Neural progenitor cell (in vitro differentiated cells): ENCODE data around the gene SLC49A4. TPM values are rescaled to one million over a fixed set of nuclear protein-coding genes. Genes with fewer than 3 reads are reported as not detected.

Experiments
- DNase-seq: peaks from one replicate; pipeline ENCODE4 v3.0.0-alpha.2; 2016; ENCODE audit warnings: low spot score
- H2AFZ ChIP-seq: fragments of 200-600 bp; sonication (generic); replicated peaks from 2 replicates; pipeline ENCODE4 v1.6.1; 2016; ENCODE audit warnings: antibody characterized with exemption
- H3F3A ChIP-seq: fragments of 200-600 bp; sonication (generic); 2 replicates; pipeline ENCODE4 v1.6.1; 2016; ENCODE audit warnings: antibody characterized with exemption, low read depth
- H3K27ac ChIP-seq: fragments of 200-600 bp; sonication (generic); 2 replicates; pipeline ENCODE4 v1.5.1; 2016; ENCODE audit warnings: mild to moderate bottlenecking
- H3K27me3 ChIP-seq: fragments of 200-600 bp; sonication (generic); 2 replicates; pipeline ENCODE4 v1.6.1; 2016; ENCODE audit warnings: mild to moderate bottlenecking, moderate library complexity
- H3K36me3 ChIP-seq: fragments of 200-600 bp; sonication (generic); 2 replicates; pipeline ENCODE4 v1.5.1; 2016
- H3K4me1 ChIP-seq: fragments of 200-600 bp; sonication (generic); 2 replicates; pipeline ENCODE4 v1.6.1; 2016; ENCODE audit warnings: mixed run types
- H3K4me2 ChIP-seq: fragments of 200-600 bp; sonication (generic); 2 replicates; pipeline ENCODE4 v1.6.1; 2016
- H3K4me3 ChIP-seq: fragments of 200-600 bp; sonication (generic); 2 replicates; pipeline ENCODE4 v1.5.1; 2016
- H3K79me2 ChIP-seq: fragments of 200-600 bp; sonication (generic); 2 replicates; pipeline ENCODE4 v1.6.1; 2016; ENCODE audit warnings: low read depth
- H3K9ac ChIP-seq: fragments of 200-600 bp; sonication (generic); 2 replicates; pipeline ENCODE4 v1.6.1; 2016
- H3K9me3 ChIP-seq: fragments of 200-600 bp; sonication (generic); 2 replicates; pipeline ENCODE4 v1.5.1; 2016; ENCODE audit warnings: low read depth
- H4K20me1 ChIP-seq: fragments of 200-600 bp; sonication (generic); 2 replicates; pipeline ENCODE4 v1.6.1; 2016; ENCODE audit warnings: low read depth
- H3K27ac Mint-ChIP-seq: 3 replicates; pipeline ENCODE4 v1.8.0; 2021; ENCODE audit warnings: mixed read lengths
- H3K27me3 Mint-ChIP-seq: 2 replicates; pipeline ENCODE4 v1.8.0; 2022; ENCODE audit warnings: low read depth, mild to moderate bottlenecking, inconsistent platforms, moderate library complexity, mixed read lengths; ENCODE audit not compliant: insufficient read depth
- H3K36me3 Mint-ChIP-seq: 3 replicates; pipeline ENCODE4 v1.8.0; 2021; ENCODE audit warnings: mixed read lengths
- H3K4me1 Mint-ChIP-seq: 3 replicates; pipeline ENCODE4 v1.8.0; 2021; ENCODE audit warnings: mixed read lengths
- H3K4me3 Mint-ChIP-seq: 3 replicates; pipeline ENCODE4 v1.8.0; 2021; ENCODE audit warnings: mild to moderate bottlenecking, moderate library complexity, mixed read lengths
- H3K9me3 Mint-ChIP-seq: 3 replicates; pipeline ENCODE4 v1.8.0; 2020; ENCODE audit warnings: mixed read lengths
- EZH2 ChIP-seq: fragments of 200-600 bp; sonication (generic); IDR thresholded peaks from 2 replicates; pipeline ENCODE4 v1.6.1; 2017; ENCODE audit warnings: antibody characterized with exemption, mild to moderate bottlenecking, moderate library complexity
- EZH2phosphoT487 ChIP-seq: fragments of 200-600 bp; sonication (generic); IDR thresholded peaks from 2 replicates; pipeline ENCODE4 v1.6.1; 2017; ENCODE audit warnings: antibody characterized with exemption
- total RNA-seq: library from RNA; depleted of rRNA; stranded (reverse); fragments of >200 nt; gene quantifications from 2 replicates; pipeline ENCODE4 v1.2.3, GENCODE V29; 2015; ENCODE audit warnings: low replicate concordance
- TF ChIP-seq, protein P1 (sequence below): fragments of 200-600 bp; sonication (generic); IDR thresholded peaks from 2 replicates; pipeline ENCODE4 v1.5.1; 2017; ENCODE audit warnings: antibody characterized with exemption, mild to moderate bottlenecking

Gene SLC49A4
- total RNA-seq, 1 donor from 2014 or later: 21.6 TPM

DNA sequence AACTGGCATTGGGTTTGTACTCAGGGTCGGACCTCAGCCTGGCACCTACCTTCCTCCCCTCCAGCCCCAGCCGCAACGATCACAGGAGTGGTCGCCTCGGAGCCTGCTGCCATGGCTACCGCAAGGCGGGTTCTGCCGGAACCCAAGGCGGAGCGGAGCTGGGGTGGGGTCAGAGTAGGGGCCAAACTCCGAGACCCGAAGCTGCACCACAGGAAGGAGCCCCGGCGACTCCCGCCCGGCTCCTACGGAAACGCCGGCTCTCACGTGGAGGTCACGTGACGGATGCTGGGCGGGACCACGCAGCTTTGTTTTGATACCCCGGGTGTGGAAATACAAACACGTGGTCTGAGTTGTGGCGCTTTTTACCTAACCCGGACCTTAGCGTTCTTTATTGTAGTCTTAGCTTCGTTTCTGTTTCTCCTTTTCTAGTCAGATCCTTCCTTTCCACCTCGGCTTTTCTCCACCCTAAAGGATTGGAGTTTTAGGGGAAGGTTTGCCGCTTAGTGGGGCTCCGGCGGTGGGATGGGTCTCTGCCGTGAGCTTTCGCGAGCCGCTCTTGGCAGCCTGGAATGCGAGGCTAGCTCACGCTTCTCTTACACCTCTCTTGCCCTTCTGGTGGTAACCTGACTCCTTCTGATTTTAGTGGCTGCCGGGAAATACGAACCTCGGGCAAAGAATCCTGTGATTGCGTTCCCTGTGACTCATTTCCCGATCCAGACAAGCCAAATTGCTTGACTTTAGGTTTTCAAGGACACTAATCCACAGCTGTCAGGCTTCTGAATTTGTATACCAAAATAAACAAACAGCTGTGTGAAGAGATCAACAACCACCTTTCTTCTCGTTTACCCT, 1.1 kb upstream of the SLC49A4 start, which contains the start of gene HSPBAP1:
Gene HSPBAP1, minus strand, starts transcription at position 264 of the 849 bp plus-strand sequence. Its CDS starts 151 bp downstream, at position 113.
- H3K4me1 ChIP-seq: peaks cover 16% of the 10 kb centered on the region
- Mint-ChIP-seq H3K27me3 (no peaks in the 10 kb centered on the region), H3K4me3 (peak within 1 kb of the TSS; percentile 86), H3K9me3 (no peaks in the 10 kb centered on the region), H3K36me3 (peaks cover 7% of the 10 kb centered on the region), H3K27ac (peak within 1 kb of the TSS; percentile 78), H3K4me1 (peaks cover 29% of the 10 kb centered on the region)
- no peaks in the 10 kb centered on the region for H3K36me3 ChIP-seq
- peak within 1 kb of the TSS; percentile 85 for H3K4me2 ChIP-seq
- peak; percentile 94 for DNase-seq
- TF ChIP-seq EZH2phosphoT487: no peak
- TF ChIP-seq, protein P1, sequence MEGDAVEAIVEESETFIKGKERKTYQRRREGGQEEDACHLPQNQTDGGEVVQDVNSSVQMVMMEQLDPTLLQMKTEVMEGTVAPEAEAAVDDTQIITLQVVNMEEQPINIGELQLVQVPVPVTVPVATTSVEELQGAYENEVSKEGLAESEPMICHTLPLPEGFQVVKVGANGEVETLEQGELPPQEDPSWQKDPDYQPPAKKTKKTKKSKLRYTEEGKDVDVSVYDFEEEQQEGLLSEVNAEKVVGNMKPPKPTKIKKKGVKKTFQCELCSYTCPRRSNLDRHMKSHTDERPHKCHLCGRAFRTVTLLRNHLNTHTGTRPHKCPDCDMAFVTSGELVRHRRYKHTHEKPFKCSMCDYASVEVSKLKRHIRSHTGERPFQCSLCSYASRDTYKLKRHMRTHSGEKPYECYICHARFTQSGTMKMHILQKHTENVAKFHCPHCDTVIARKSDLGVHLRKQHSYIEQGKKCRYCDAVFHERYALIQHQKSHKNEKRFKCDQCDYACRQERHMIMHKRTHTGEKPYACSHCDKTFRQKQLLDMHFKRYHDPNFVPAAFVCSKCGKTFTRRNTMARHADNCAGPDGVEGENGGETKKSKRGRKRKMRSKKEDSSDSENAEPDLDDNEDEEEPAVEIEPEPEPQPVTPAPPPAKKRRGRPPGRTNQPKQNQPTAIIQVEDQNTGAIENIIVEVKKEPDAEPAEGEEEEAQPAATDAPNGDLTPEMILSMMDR: no peak
- no peak for TF ChIP-seq EZH2
- H3K4me3 ChIP-seq: peak within 1 kb of the TSS; percentile 74
- H3F3A ChIP-seq: peaks cover 27% of the 10 kb centered on the region
- no peaks in the 10 kb centered on the region for H3K9me3 ChIP-seq
- peak within 1 kb of the TSS; percentile 82 for H3K27ac ChIP-seq
- peaks cover 54% of the 10 kb centered on the region for H3K79me2 ChIP-seq
- H3K27me3 ChIP-seq: peaks cover 13% of the 10 kb centered on the region
- H4K20me1 ChIP-seq: no peaks in the 10 kb centered on the region
- no peak within 1 kb of the TSS for H3K9ac ChIP-seq
- H2AFZ ChIP-seq: peak within 1 kb of the TSS; percentile 97

DNA sequence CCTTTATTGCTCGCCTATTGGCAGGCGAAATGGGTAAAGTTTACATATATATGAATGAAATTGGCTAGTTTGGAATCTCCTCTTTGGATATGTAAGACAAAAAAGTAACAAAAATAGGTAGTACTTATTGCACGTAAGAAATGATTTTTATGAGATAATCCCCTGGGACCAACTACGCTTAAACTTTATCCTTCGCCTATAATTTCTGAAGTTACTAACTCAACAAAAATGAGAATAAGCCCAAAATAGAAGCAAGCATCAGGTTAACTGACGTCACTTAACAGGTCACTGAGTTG, 438 bp upstream of the SLC49A4 start:
- Mint-ChIP-seq H3K27me3 (no peaks in the 10 kb centered on the region), H3K36me3 (peaks cover 7% of the 10 kb centered on the region), H3K27ac (no peak overlapping the region), H3K4me3 (peak overlapping the region; percentile 86), H3K9me3 (no peaks in the 10 kb centered on the region), H3K4me1 (peaks cover 29% of the 10 kb centered on the region)
- no peak overlapping the region for H3K27ac ChIP-seq
- H4K20me1 ChIP-seq: no peaks in the 10 kb centered on the region
- peaks cover 54% of the 10 kb centered on the region for H3K79me2 ChIP-seq
- no peaks in the 10 kb centered on the region for H3K9me3 ChIP-seq
- DNase-seq: no peak
- peak overlapping the region; percentile 85 for H3K4me2 ChIP-seq
- TF ChIP-seq EZH2 (no peak), EZH2phosphoT487 (no peak)
- TF ChIP-seq, protein P1: no peak
- H3F3A ChIP-seq: peaks cover 27% of the 10 kb centered on the region
- peak overlapping the region; percentile 97 for H2AFZ ChIP-seq
- no peak overlapping the region for H3K9ac ChIP-seq
- peaks cover 13% of the 10 kb centered on the region for H3K27me3 ChIP-seq
- H3K4me3 ChIP-seq: peak overlapping the region; percentile 74
- peaks cover 16% of the 10 kb centered on the region for H3K4me1 ChIP-seq
- H3K36me3 ChIP-seq: no peaks in the 10 kb centered on the region

DNA sequence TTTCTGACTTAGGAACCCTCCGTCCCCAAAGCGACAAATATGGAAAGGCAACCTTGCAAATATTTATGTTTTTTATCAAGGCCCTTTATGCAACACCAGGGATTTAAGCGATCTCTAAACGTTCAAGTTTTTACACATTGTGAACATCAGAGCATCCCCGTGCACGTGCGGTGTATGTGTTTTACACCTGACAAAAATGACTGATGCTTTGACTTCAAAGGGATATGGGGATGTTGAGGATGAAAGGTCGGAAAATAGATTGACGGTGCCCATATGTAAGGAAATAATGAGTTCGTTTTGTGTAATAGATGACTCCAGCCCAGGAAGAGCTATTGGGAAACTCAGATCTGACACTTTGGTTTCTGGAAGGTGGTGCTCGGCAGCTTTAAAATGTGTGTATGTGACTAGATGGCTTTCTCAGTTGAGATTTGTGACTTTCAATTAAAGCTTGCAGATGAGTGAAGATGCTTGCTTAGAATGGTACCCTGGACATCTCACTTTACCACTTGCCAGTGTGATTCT, 866 bp downstream of the SLC49A4 start:
- peaks cover 7% of the 10 kb centered on the region for H3K36me3 Mint-ChIP-seq
- Histone ChIP-seq H3K36me3 (no peaks in the 10 kb centered on the region), H2AFZ (peak overlapping the region; percentile 97), H3K79me2 (peaks cover 54% of the 10 kb centered on the region), H3K4me1 (peaks cover 16% of the 10 kb centered on the region), H3K9ac (peak overlapping the region; percentile 73), H3K9me3 (no peaks in the 10 kb centered on the region), H3K27ac (no peak overlapping the region), H3K4me3 (peak overlapping the region; percentile 74), H3F3A (peaks cover 27% of the 10 kb centered on the region), H4K20me1 (no peaks in the 10 kb centered on the region), H3K27me3 (peaks cover 13% of the 10 kb centered on the region), H3K4me2 (peak overlapping the region; percentile 85)
- H3K9me3 Mint-ChIP-seq: no peaks in the 10 kb centered on the region
- no peak overlapping the region for H3K27ac Mint-ChIP-seq
- no peaks in the 10 kb centered on the region for H3K27me3 Mint-ChIP-seq
- DNase-seq: no peak
- peaks cover 29% of the 10 kb centered on the region for H3K4me1 Mint-ChIP-seq
- H3K4me3 Mint-ChIP-seq: peak overlapping the region; percentile 77
- TF ChIP-seq, protein P1: no peak
- TF ChIP-seq EZH2phosphoT487 (no peak), EZH2 (no peak)
